ENCODE results near the gene VGLL4.

GRCh38 chr3:11565932-11566331 lies 77.8 kb downstream of the VGLL4 start:
- TF ChIP-seq CTCF (IDR thresholded peaks at IDR 0.05; ENCODE audit: insufficient read depth, low read length), result no peak
- TF ChIP-seq GABPA (IDR thresholded peaks at IDR 0.05; ENCODE audit: low read depth), result no peak
- TF ChIP-seq POLR2AphosphoS5 (IDR thresholded peaks at IDR 0.05; ENCODE audit: low read depth), result no peak
- no peak for TF ChIP-seq REST (IDR thresholded peaks at IDR 0.05; ENCODE audit: insufficient replicate concordance, low read depth)

All from HL-60 (cell line).